Central memory CD8-positive, alpha-beta T cell (primary cell): ENCODE data around the gene CD248.
"Not testable (repeated sequence)": the region's sequence is repeated elsewhere in the genome, so short reads cannot be mapped to it uniquely, and the experiment has no call there.

Experiments used
- ATAC-seq: fragments of 150-1000 bp; cut with Tn5 transposase; replicated peaks from 2 replicates; pipeline ENCODE4 v1.10.0; 2022; ENCODE audit warnings: mild to moderate bottlenecking, moderate FRiP score, moderate number of reproducible peaks; ENCODE audit not compliant: poor library complexity, severe bottlenecking; ENCODE audit errors: extremely low read depth
- DNase-seq, 2 donors: peaks; one replicate each; pipeline ENCODE4 v3.0.0; 2021; ENCODE audit warnings: low spot score in 2 of 2
- H3K27ac Mint-ChIP-seq: one replicate; pipeline ENCODE4 v1.8.0; 2022; ENCODE audit warnings: low read depth, mild to moderate bottlenecking, moderate library complexity, mixed read lengths
- H3K27me3 Mint-ChIP-seq: one replicate; pipeline ENCODE4 v1.8.0; 2022; ENCODE audit warnings: mixed read lengths
- H3K36me3 Mint-ChIP-seq: one replicate; pipeline ENCODE4 v1.8.0; 2022; ENCODE audit warnings: mild to moderate bottlenecking, moderate library complexity, mixed read lengths; ENCODE audit not compliant: insufficient read depth
- H3K4me1 Mint-ChIP-seq: one replicate; pipeline ENCODE4 v1.8.0; 2022; ENCODE audit warnings: mixed read lengths
- H3K4me3 Mint-ChIP-seq: one replicate; pipeline ENCODE4 v1.8.0; 2022; ENCODE audit warnings: mild to moderate bottlenecking, moderate library complexity, mixed read lengths
- H3K9me3 Mint-ChIP-seq: one replicate; pipeline ENCODE4 v1.8.0; 2022; ENCODE audit warnings: mixed read lengths

The CD248 gene

GRCh38 chr11:66328302-66329144, 11.7 kb upstream of the CD248 start:
- ATAC-seq: peak; percentile 75

GRCh38 chr11:66328031-66328301, 11.1 kb upstream of the CD248 start:
- ATAC-seq: peak; percentile 97
- DNase-seq: peak in 1 of 2 donors; percentile 78
- Mint-ChIP-seq H3K36me3 (peaks cover 9% of the 10 kb centered on the region), H3K9me3 (no peaks in the 10 kb centered on the region), H3K27ac (peak overlapping the region; percentile 52), H3K27me3 (no peaks in the 10 kb centered on the region), H3K4me1 (peaks cover 25% of the 10 kb centered on the region), H3K4me3 (peak overlapping the region; percentile 3)

More at GRCh38 chr11:66328302-66329144, 11.7 kb upstream of the CD248 start:
- DNase-seq: peak; percentile 75 to 77
- peak overlapping the region; percentile 52 for H3K27ac Mint-ChIP-seq
- H3K36me3 Mint-ChIP-seq: peaks cover 9% of the 10 kb centered on the region
- H3K4me1 Mint-ChIP-seq: peaks cover 25% of the 10 kb centered on the region
- H3K4me3 Mint-ChIP-seq: peak overlapping the region; percentile 3
- no peaks in the 10 kb centered on the region for H3K27me3 Mint-ChIP-seq
- H3K9me3 Mint-ChIP-seq: no peaks in the 10 kb centered on the region

GRCh38 chr11:66327171-66328030, 10.6 kb upstream of the CD248 start:
- Mint-ChIP-seq H3K9me3 (no peaks in the 10 kb centered on the region), H3K27ac (peak overlapping the region; percentile 52), H3K4me1 (peaks cover 25% of the 10 kb centered on the region), H3K27me3 (no peaks in the 10 kb centered on the region), H3K36me3 (peaks cover 9% of the 10 kb centered on the region), H3K4me3 (peak overlapping the region; percentile 3)
- ATAC-seq (no peak), DNase-seq (no peak)

GRCh38 chr11:66326261-66327111, 9.6 kb upstream of the CD248 start:
- Mint-ChIP-seq H3K4me3 (no peak overlapping the region), H3K27me3 (no peaks in the 10 kb centered on the region), H3K4me1 (peaks cover 25% of the 10 kb centered on the region), H3K9me3 (no peaks in the 10 kb centered on the region), H3K36me3 (peaks cover 9% of the 10 kb centered on the region), H3K27ac (peak overlapping the region; percentile 78)
- DNase-seq (no peak), ATAC-seq (no peak)

- ATAC-seq: no peak
- no peak for DNase-seq
- peaks cover 25% of the 10 kb centered on the region for H3K4me1 Mint-ChIP-seq
- no peaks in the 10 kb centered on the region for H3K27me3 Mint-ChIP-seq
- no peak overlapping the region for H3K27ac Mint-ChIP-seq
- no peak overlapping the region for H3K4me3 Mint-ChIP-seq
- H3K36me3 Mint-ChIP-seq: peaks cover 9% of the 10 kb centered on the region
- no peaks in the 10 kb centered on the region for H3K9me3 Mint-ChIP-seq
These were observed 8.4 kb upstream of the CD248 start for GRCh38 chr11:66325263-66325671.

- DNase-seq (no peak), ATAC-seq (no peak)
- H3K9me3 Mint-ChIP-seq: no peaks in the 10 kb centered on the region
- H3K4me1 Mint-ChIP-seq: peaks cover 25% of the 10 kb centered on the region
- no peaks in the 10 kb centered on the region for H3K27me3 Mint-ChIP-seq
- peaks cover 9% of the 10 kb centered on the region for H3K36me3 Mint-ChIP-seq
- H3K4me3 Mint-ChIP-seq: no peak overlapping the region
- H3K27ac Mint-ChIP-seq: no peak overlapping the region
These were observed 7.8 kb upstream of the CD248 start for GRCh38 chr11:66324664-66325063.

GRCh38 chr11:66323684-66324083, 6.8 kb upstream of the CD248 start:
- Mint-ChIP-seq H3K27me3 (no peaks in the 10 kb centered on the region), H3K9me3 (no peaks in the 10 kb centered on the region), H3K4me1 (peaks cover 28% of the 10 kb centered on the region), H3K27ac (no peak overlapping the region), H3K4me3 (no peak overlapping the region), H3K36me3 (peaks cover 9% of the 10 kb centered on the region)
- DNase-seq (no peak), ATAC-seq (no peak)

- Mint-ChIP-seq H3K36me3 (peaks cover 3% of the 10 kb centered on the region), H3K9me3 (no peaks in the 10 kb centered on the region), H3K4me3 (no peak overlapping the region), H3K27me3 (no peaks in the 10 kb centered on the region), H3K27ac (no peak overlapping the region), H3K4me1 (peaks cover 27% of the 10 kb centered on the region)
- no peak for DNase-seq
- no peak for ATAC-seq
These were observed 6.0 kb upstream of the CD248 start for GRCh38 chr11:66322732-66323427.

- Mint-ChIP-seq H3K27me3 (no peaks in the 10 kb centered on the region), H3K4me1 (peaks cover 26% of the 10 kb centered on the region), H3K36me3 (no peaks in the 10 kb centered on the region), H3K4me3 (no peak overlapping the region), H3K27ac (no peak overlapping the region), H3K9me3 (no peaks in the 10 kb centered on the region)
- ATAC-seq: no peak
- no peak for DNase-seq
These were observed 4.8 kb upstream of the CD248 start for GRCh38 chr11:66321606-66322005.

GRCh38 chr11:66320748-66321147, 3.9 kb upstream of the CD248 start:
- not testable (repeated sequence) for H3K27ac Mint-ChIP-seq, ATAC-seq, H3K4me3 Mint-ChIP-seq, DNase-seq, H3K9me3 Mint-ChIP-seq, H3K36me3 Mint-ChIP-seq, H3K27me3 Mint-ChIP-seq
- H3K4me1 Mint-ChIP-seq: peaks cover 24% of the 10 kb centered on the region

- H3K27ac Mint-ChIP-seq, H3K36me3 Mint-ChIP-seq, H3K27me3 Mint-ChIP-seq, H3K9me3 Mint-ChIP-seq, H3K4me3 Mint-ChIP-seq, ATAC-seq, DNase-seq: not testable (repeated sequence)
- H3K4me1 Mint-ChIP-seq: peaks cover 27% of the 10 kb centered on the region
These were observed 3.4 kb upstream of the CD248 start for GRCh38 chr11:66320289-66320688.

- Mint-ChIP-seq H3K27me3 (no peaks in the 10 kb centered on the region), H3K36me3 (peaks cover 12% of the 10 kb centered on the region), H3K27ac (peak overlapping the region; percentile 85), H3K4me1 (peaks cover 37% of the 10 kb centered on the region), H3K4me3 (peak overlapping the region; percentile 61), H3K9me3 (no peaks in the 10 kb centered on the region)
- DNase-seq (no peak), ATAC-seq (no peak)
These were observed 1.7 kb upstream of the CD248 start for GRCh38 chr11:66318600-66318970.
